GM19099 (cell line): Measurements from ENCODE around the gene RSPH4A.

Experiments
- POLR2A ChIP-seq: IDR thresholded peaks from 3 replicates; pipeline ENCODE4 v1.6.1; 2011; ENCODE audit warnings: low read depth; ENCODE audit not compliant: insufficient read length; ENCODE audit errors: extremely low read depth

Gene RSPH4A

DNA sequence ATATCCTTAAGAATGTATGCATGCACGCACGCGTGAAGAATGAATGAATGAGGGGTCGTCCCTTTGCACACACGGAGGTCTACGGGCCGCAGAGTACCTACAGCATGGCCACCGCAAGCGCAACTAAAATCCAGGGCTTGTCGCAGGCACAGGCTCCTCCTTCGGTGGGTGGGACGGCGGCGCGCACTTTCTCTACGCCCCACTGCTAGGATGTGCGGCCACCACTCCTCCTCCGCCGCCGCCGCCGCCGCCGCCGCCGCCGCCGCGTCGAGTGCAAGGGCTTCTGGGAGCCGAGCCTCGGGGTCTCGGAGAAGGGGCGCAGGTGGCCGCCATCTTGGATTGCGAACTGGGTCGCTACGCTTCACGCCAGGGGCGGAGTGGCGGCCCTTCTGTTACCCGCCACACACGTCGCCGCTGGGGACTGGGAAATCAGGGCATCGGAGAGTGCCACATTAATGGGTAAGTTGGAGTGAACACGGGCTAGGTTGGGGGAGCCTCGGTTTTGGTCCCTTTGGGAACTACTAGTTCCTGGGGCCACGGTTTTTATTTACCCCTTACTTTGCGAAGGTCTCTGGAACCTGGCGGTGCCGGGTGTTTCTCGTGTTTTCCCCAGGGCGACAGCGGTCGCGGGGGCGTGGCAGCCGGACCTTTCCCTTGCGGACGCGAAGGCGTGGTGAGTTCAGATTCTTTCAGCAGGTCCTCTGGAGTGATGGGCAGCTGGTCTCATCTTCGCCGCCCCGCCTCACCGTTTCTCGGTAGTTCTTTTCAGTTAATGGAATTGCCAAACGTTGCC is 64.8 kb downstream of the RSPH4A start, which contains the start of gene KPNA5:
Gene KPNA5 (plus strand): TSS at position 332 of the 793 bp plus-strand sequence. CDS start 124 bp downstream, at position 456.
- peak; percentile 97 for TF ChIP-seq POLR2A

DNA sequence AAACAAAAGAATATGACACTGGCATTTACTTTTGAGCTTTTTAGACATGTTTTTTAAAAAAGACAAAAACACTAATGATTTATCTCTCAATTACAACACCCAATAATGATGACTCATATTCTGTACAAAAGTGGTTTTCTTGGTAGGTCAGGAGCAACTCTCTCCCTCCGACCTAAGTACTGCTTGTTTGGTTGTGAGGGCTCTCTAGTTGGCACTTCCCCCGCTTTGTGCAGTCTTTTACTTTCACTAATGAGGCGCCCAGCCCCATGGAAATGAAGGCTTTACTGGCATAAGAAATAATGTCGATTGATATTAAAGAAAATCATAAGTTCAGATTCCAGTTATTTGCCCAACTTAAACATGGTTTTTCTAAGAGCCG is 66.0 kb downstream of the RSPH4A start:
- no peak for TF ChIP-seq POLR2A
